GM20431 (cell line): ENCODE measurements around the gene A4GALT.
"Not testable (repeated sequence)": the region's sequence is repeated elsewhere in the genome, so short reads cannot be mapped to it uniquely, and the experiment has no call there.

ENCODE experiments used
- in situ Hi-C: fragments of 300-500 bp; cut with MseI, MboI; formaldehyde crosslinking; loops from one replicate; pipeline ENCODE4 v1.15.0; 2020; ENCODE audit warnings: low sequenced_read_pairs; ENCODE audit not compliant: unreplicated experiment

The A4GALT gene, protein sequence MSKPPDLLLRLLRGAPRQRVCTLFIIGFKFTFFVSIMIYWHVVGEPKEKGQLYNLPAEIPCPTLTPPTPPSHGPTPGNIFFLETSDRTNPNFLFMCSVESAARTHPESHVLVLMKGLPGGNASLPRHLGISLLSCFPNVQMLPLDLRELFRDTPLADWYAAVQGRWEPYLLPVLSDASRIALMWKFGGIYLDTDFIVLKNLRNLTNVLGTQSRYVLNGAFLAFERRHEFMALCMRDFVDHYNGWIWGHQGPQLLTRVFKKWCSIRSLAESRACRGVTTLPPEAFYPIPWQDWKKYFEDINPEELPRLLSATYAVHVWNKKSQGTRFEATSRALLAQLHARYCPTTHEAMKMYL

GRCh38 chr22:42720263-42721044 is at the start of gene A4GALT:
Gene A4GALT (minus strand): TSS chr22:42720870. CDS start chr22:42693951, 26,919 bp downstream.
- in situ Hi-C loops = no loop called here

DNA sequence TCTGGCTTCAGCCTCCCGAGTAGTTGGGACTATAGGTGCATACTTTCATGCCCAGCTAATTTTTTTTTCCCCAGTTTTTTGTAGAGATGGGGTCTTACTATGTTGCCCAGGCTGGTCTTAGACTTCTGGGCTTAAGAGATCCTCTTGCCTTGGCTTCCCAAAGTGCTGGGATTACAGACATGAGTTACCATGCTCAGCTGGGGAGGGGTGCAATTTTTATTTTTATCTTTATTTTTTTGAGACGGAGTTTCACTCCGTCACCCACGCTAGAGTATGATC is 49.7 kb upstream of the A4GALT start:
- in situ Hi-C loops = no loop called here

DNA sequence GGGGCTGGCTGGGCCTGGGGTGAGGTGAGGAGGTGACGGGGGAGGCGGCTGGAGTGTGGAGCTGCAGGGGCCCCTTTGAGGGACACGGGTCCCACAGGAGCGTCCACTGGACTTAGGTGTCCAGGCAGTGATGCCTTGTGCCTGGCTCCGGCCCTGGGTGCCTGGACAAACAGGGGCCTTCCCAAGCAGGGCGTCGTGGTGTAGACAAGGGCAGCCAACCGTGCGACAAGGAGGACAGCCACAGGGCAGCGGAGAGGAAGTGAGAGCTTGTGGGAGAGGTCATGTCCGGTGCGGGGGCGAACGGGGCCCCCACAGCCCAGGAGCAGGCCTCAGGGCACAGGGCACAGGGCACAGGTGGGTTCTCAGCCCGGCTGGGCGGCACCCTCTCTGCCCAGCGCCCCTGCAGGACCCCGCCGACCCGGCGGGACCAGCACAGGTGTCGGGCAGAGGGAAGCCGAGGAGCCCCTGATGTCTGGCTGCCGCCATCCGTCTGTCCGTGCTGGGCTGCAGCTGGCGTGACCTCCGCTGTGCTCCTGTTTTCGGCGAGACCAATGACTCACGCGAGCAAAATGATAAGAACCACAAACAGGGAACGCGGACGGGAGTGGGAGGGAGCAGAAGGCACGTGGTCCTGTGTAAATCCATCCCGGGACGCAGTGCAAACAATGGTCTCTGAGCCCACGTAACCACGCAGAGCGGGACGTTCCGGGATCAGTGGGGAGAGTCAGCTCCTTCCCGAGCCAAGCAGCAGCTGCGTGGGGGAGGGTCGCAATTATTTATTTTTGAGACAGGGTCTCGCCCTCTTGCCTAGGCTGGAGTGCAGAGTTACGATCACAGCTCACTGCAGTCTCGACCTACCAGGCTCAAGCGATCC is 49.1 kb upstream of the A4GALT start:
- in situ Hi-C loops = no loop called here

DNA sequence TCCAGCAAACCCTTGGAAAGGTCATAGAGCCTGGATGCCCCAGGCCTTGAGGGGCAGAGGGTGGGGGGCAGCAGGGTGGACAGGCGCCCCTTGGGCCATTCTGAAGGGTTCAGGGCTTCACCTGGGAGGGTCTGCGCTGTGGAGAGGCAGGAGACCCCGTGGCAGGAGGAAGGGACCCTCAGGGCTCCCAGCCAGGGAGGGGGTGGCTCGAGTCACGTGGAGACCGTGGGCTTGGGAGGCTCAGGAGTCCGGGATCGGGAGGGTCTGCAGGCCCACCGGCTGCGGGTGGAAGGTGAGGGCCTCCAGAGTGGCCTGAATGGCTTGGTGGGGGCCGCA is 48.5 kb upstream of the A4GALT start:
- in situ Hi-C loops = no loop called here

- in situ Hi-C loops = no loop called here
These were observed 47.8 kb upstream of the A4GALT start for GRCh38 chr22:42768385-42769035.

DNA sequence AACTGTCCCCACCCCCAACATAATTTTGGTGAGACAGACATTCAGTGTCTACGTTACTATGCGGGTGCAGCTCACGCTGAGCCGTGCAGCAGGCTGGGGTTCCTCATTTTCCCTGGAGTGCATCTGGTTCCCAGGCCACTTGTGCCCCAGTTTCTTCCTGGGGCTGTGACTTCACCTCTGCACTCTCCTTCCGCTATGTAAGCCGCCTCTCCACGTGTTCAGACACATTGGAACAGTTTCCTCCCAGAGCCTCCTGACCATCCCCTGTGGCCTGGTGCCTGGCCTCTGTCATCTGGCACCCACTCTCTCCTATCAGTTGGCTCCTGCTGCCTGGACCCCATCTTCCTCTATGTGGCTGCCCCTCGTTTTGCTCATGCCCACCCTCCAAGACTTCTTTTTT is 46.2 kb upstream of the A4GALT start:
- in situ Hi-C loops = no loop called here

- in situ Hi-C loops = no loop called here
These were observed 44.3 kb upstream of the A4GALT start for GRCh38 chr22:42764895-42765363.

DNA sequence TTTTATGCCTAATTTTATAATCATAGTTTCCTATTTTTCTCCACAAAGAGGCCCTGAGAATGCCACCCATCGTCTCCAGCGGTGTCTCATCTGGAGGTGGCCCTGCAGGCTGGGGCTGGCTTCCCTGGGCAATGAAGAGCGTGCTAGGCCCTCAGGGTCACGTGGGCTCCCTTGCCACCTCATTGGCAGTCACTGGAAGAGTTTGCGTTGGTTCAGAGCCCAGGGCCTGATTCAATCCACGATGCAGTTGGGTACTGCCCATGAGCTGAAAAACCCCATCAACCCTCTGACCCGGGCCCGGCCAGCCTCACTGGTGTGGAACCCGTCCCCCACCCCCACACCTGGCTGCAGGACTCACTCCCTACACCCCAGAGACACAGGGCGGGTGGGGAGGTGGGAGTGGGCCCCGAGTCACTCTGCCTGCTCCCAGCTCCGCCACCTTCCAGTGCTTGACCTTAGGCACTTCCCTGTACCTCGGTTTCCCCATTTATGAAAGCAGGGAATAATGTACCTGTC is 43.4 kb upstream of the A4GALT start:
- in situ Hi-C loops = no loop called here

GRCh38 chr22:42760806-42761565 is 40.3 kb upstream of the A4GALT start:
- in situ Hi-C loops = no loop called here

GRCh38 chr22:42758931-42759629 is 38.4 kb upstream of the A4GALT start:
- in situ Hi-C loops = no loop called here

DNA sequence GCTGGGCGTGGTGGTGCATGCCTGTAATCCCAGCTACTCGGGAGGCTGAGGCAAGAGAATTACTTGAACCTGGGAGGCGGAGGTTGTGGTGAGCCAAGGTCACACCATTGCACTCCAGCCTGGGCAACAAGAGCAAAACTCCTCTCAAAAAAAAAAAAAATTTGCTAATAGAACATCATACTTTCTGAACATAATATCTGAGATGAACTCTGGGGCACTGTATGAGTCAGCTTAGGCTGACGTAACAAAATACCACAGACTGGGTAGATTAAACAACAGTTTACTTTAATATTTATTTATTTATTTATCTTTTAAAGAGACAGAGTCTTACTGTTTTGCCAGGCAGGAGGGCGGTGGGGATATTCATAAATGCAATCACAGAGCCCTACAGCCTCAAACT is 34.9 kb upstream of the A4GALT start:
- in situ Hi-C loops = not testable (repeated sequence)

DNA sequence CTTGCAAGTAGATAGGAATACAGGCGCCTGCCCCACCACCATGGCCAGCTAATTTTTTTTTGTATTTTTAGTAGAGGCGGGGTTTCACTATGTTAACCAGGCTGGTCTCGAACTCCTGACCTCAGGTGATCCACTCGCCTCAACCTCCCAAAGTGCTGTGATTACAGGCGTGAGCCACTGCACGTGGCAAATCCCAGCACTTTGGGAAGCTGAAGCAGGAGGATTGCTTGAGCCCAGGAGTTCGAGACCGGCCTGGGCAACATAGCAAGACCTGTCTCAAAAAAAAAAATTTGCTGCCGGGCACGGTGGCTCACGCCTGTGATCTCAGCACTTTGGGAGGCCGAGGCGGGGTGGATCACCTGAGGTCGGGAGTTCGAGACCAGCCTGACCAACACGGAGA is 34.5 kb upstream of the A4GALT start:
- in situ Hi-C loops = not testable (repeated sequence)

- in situ Hi-C loops = no loop called here
These were observed 34.0 kb upstream of the A4GALT start for GRCh38 chr22:42754658-42755057.

GRCh38 chr22:42752912-42753311 is 32.2 kb upstream of the A4GALT start:
- in situ Hi-C loops = no loop called here

DNA sequence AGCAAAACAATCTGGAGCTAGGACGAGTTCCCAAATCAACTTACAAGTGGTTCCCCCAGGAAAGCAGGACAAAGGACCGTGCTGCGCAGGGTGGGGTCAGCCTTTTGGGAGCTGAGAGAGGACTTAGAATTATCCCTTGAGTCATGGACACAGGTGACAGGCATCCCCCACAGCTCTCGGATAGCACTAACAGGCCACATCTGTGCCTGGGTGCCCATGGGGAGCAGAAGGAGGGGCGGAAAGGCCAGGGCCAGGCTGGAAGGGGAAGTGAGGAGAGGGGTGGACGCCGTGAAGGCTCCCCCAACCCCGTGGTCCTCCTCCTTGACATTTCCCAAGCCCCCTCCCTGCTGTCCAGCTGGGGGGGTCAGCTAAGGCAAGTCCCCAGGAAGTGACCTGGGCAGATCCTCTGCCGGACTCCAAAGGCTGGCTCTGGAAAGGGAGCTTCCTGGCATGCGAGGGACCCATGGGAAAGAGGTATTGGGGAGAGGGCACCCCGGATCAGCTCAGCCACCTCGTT is 31.6 kb upstream of the A4GALT start:
- in situ Hi-C loops = no loop called here

DNA sequence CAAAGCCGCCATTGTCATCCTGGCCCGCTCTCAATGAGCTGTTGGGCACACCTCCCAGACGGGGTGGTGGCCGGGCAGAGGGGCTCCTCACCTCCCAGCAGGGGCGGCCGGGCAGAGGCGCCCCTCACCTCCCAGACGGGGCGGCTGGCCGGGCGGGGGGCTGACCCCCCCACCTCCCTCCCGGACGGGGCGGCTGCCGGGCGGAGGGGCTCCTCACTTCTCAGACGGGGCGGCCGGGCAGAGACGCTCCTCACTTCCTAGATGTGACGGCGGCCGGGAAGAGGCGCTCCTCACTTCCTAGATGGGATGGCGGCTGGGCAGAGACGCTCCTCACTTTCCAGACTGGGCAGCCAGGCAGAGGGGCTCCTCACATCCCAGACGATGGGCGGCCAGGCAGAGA is 29.8 kb upstream of the A4GALT start:
- in situ Hi-C loops = not testable (repeated sequence)

DNA sequence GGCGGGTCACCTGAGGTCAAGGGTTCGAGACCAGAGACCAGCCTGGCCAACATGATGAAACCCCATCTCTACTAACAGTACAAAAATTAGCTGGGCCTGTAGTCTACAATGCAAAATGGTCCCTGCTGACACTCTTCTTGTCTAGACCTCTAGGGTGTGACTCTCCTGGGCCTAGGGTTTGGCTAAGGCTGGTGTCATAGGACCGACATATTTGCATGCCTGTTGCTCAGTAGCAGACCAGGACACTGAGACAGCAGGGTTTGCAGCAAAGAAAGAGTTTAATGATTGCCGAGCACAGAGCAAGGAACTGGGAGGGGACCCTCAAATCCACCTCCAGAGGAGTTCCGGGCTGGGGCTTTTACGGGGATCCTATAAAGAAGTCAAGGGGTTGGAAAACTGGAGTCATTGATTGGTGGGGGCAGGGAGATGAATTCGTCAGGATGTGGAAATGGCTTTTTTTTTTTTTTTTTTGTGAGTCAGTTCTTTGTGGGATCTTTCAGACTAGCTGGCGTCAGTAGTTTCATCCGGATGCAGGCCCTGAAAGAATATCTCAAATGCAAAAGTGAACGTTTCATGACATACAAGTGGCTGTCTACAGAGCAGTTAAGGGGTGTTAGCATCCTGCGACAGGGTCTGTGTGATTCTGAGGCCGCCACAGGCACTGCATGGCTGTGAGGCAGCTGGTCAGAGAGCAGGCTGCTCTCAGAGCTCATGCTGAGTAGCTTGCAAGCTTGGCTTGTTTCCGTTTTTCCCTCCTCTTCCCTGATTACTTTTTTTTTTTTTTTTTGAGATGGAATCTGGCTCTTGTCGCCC is 27.2 kb upstream of the A4GALT start:
- in situ Hi-C loops = no loop called here

DNA sequence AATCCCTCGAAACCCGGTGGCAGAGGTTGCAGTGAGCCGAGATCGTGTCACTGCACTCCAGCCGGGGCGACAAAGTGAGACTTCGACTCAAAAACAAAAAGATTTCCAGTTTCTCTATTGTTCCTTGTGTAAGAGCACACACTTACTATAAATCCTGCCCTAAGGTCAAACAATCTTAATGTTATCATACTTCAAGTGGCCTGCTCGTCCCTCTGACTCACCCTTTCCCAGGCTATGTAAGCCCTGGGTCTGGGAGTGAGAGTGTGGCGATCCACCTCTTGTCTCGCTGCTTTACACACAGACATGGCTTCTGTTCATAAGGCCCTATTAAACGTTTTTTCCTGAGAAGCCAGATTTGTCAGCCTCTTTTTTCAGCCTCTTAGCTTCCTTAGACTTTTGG is 24.4 kb upstream of the A4GALT start:
- in situ Hi-C loops = no loop called here
